NCI-H345 treated with DMSO at 0.1 percent for 48 hours (cell line): ENCODE data around the gene KLF14.
"Not testable (repeated sequence)": the region's sequence is repeated elsewhere in the genome, so short reads cannot be mapped to it uniquely, and the experiment has no call there.

Experiments used
- DNase-seq: peaks from one replicate; lab custom pipeline; 2025; ENCODE audit not compliant: unreplicated experiment; lab: John Stamatoyannopoulos, UW

KLF14 gene

GRCh38 chr7:130733931-130734814 is at the start of gene KLF14:
TSS of gene KLF14 (minus strand) at chr7:130734207. CDS start at chr7:130734033, 174 bp downstream.
- peak; percentile 35 for DNase-seq

GRCh38 chr7:130781346-130781745 is 47.3 kb upstream of the KLF14 start:
- DNase-seq: no peak

GRCh38 chr7:130777426-130777825 is 43.4 kb upstream of the KLF14 start:
- DNase-seq: no peak

- DNase-seq: not testable (repeated sequence)
Measured at GRCh38 chr7:130772456-130772855, 38.4 kb upstream of the KLF14 start.

- no peak for DNase-seq
Measured at GRCh38 chr7:130768854-130769253, 34.8 kb upstream of the KLF14 start.

GRCh38 chr7:130764569-130764968 is 30.6 kb upstream of the KLF14 start:
- DNase-seq: not testable (repeated sequence)

- peak; percentile 38 for DNase-seq
Measured at GRCh38 chr7:130758429-130759056, 24.5 kb upstream of the KLF14 start.

GRCh38 chr7:130756316-130756715 is 22.3 kb upstream of the KLF14 start:
- DNase-seq: no peak

GRCh38 chr7:130752424-130752823 is 18.4 kb upstream of the KLF14 start:
- no peak for DNase-seq

- no peak for DNase-seq
Measured at GRCh38 chr7:130750755-130751154, 16.7 kb upstream of the KLF14 start.

GRCh38 chr7:130748531-130749389 is 14.8 kb upstream of the KLF14 start:
- no peak for DNase-seq

- DNase-seq: no peak
Measured at GRCh38 chr7:130741331-130741995, 7.5 kb upstream of the KLF14 start.

GRCh38 chr7:130740606-130741005 is 6.6 kb upstream of the KLF14 start:
- DNase-seq: no peak

GRCh38 chr7:130736298-130736900 is 2.4 kb upstream of the KLF14 start:
- no peak for DNase-seq

- no peak for DNase-seq
Measured at GRCh38 chr7:130734815-130735716, 1.1 kb upstream of the KLF14 start.

- DNase-seq: peak; percentile 11
Measured at GRCh38 chr7:130732980-130733930, 752 bp downstream of the KLF14 start.

GRCh38 chr7:130723784-130724183 is 10.2 kb downstream of the KLF14 start:
- DNase-seq: no peak
